Bronchial epithelial cell (primary cell): ENCODE data around the gene ADGRF4. TPM values are rescaled to one million over a fixed set of nuclear protein-coding genes. Genes with fewer than 3 reads are reported as not detected.

Experiments
- DNase-seq: peaks from one replicate; pipeline ENCODE4 v3.0.0-alpha.2; 2010; ENCODE audit warnings: low read depth
- FAIRE-seq: peaks from 2 replicates; lab custom pipeline; 2011; peaks lifted over from hg19 to GRCh38; lab: Jason Lieb, UNC
- H3K27me3 ChIP-seq: 2 replicates; pipeline ENCODE4 v1.5.1; 2011; ENCODE audit warnings: low read length; ENCODE audit not compliant: control insufficient read depth, insufficient read depth
- H3K36me3 ChIP-seq: 2 replicates; pipeline ENCODE4 v1.5.1; 2011; ENCODE audit warnings: low read length; ENCODE audit not compliant: control insufficient read depth, insufficient read depth
- H3K4me3 ChIP-seq: 2 replicates; pipeline ENCODE4 v1.5.1; 2011; ENCODE audit warnings: mild to moderate bottlenecking, low read depth, low read length, control low read depth
- total RNA-seq: library from RNA; depleted of rRNA; stranded (reverse); fragments of >200 nt; gene quantifications from 2 replicates; pipeline ENCODE4 v1.2.1, GENCODE V29; 2014
- TF ChIP-seq, protein P1 (sequence below): IDR thresholded peaks from 2 replicates; pipeline ENCODE4 v1.5.1; 2011; ENCODE audit warnings: mild to moderate bottlenecking, moderate library complexity, low read length, control low read depth, inconsistent platforms; ENCODE audit not compliant: insufficient read depth, severe bottlenecking

Gene ADGRF4
- total RNA-seq, 1 donor from 2014 or later, result 17.9 TPM

DNA sequence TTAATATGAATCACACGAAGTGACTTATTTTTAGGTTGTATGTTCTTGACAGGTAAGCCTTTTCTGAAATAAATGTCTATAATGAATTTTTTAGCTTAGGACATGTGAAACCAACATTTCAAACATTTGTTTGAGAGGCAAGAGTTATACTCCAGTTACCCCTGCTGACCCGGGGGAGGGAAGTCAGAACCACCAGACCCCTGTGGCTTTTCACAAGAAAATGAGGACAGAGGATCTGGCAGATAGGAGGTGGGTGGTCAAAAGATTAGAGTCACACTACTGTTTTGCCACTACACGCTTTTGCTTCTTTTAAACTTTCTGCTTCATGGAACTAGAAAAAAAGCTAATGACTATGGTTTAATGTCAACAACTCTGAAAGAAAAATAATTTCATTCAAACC is 27.5 kb upstream of the ADGRF4 start:
- TF ChIP-seq, protein P1, sequence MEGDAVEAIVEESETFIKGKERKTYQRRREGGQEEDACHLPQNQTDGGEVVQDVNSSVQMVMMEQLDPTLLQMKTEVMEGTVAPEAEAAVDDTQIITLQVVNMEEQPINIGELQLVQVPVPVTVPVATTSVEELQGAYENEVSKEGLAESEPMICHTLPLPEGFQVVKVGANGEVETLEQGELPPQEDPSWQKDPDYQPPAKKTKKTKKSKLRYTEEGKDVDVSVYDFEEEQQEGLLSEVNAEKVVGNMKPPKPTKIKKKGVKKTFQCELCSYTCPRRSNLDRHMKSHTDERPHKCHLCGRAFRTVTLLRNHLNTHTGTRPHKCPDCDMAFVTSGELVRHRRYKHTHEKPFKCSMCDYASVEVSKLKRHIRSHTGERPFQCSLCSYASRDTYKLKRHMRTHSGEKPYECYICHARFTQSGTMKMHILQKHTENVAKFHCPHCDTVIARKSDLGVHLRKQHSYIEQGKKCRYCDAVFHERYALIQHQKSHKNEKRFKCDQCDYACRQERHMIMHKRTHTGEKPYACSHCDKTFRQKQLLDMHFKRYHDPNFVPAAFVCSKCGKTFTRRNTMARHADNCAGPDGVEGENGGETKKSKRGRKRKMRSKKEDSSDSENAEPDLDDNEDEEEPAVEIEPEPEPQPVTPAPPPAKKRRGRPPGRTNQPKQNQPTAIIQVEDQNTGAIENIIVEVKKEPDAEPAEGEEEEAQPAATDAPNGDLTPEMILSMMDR, result no peak
- H3K27me3 ChIP-seq, result no peaks in the 10 kb centered on the region
- DNase-seq, result peak; percentile 31
- H3K36me3 ChIP-seq, result no peaks in the 10 kb centered on the region
- no peak overlapping the region for H3K4me3 ChIP-seq
- no peak for FAIRE-seq

DNA sequence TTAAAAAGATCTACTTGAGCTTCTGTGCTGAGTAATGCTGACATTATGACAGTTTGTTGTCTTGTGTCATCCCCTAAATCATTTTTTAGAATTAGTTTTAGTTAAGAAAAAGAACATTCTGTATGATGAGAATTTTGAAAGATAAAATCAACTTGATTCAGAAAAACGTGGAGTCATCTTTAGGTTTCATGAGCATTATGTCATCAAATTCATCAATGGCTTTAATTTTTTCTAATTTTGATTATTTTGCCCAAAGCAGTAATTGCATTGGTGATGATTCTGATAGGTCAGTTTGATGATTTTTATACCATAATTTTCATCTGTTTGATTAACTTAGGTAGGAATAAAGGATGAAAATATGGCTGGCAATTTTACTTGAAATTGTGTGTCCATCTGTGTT is 26.6 kb upstream of the ADGRF4 start:
- no peak for FAIRE-seq
- H3K27me3 ChIP-seq, result no peaks in the 10 kb centered on the region
- TF ChIP-seq, protein P1, result no peak
- no peak overlapping the region for H3K4me3 ChIP-seq
- H3K36me3 ChIP-seq, result no peaks in the 10 kb centered on the region
- DNase-seq, result no peak

DNA sequence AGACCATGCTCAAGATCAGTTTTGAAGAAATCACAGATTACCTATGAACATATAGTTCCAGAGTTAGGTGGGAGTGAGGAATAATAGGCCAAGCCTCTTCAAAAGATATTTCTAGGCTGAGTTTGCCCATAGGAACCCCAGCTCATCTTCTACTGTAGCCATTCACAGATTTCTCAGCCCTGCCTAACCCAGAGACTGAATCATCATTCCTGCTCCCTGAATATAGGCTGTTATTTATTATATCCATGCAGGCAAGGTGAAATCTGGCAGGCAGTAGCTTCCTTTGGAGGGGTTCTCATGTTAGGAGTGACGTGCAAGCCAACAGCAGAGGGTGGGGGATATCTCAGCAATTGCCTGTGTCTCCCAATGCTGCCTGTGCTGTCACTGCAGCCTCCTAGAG is 25.6 kb upstream of the ADGRF4 start:
- FAIRE-seq (no peak), DNase-seq (peak; percentile 52)
- H3K4me3 ChIP-seq, result no peak overlapping the region
- no peaks in the 10 kb centered on the region for H3K36me3 ChIP-seq
- TF ChIP-seq, protein P1, result no peak
- H3K27me3 ChIP-seq, result no peaks in the 10 kb centered on the region

DNA sequence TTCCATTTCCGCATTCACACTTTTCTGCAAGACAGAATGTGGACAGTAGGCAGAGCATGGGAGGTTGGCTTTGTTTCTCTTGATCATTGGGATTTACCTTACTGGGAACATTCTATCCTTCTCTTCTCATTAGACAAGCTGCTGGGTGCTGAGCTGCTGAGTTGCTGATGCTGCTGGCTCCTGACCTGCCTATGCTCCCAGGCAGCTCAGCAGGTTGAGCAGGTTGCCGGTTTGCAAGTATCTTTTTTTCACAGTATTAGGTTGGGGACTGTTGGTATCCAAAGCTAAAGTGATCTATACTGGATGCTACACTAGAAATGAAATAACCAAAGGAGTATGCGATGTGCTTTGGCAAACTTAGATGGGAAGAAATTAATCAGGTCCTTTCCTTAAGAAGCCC is 23.7 kb upstream of the ADGRF4 start:
- no peak overlapping the region for H3K4me3 ChIP-seq
- TF ChIP-seq, protein P1, result no peak
- DNase-seq (no peak), FAIRE-seq (no peak)
- no peaks in the 10 kb centered on the region for H3K36me3 ChIP-seq
- H3K27me3 ChIP-seq, result no peaks in the 10 kb centered on the region

DNA sequence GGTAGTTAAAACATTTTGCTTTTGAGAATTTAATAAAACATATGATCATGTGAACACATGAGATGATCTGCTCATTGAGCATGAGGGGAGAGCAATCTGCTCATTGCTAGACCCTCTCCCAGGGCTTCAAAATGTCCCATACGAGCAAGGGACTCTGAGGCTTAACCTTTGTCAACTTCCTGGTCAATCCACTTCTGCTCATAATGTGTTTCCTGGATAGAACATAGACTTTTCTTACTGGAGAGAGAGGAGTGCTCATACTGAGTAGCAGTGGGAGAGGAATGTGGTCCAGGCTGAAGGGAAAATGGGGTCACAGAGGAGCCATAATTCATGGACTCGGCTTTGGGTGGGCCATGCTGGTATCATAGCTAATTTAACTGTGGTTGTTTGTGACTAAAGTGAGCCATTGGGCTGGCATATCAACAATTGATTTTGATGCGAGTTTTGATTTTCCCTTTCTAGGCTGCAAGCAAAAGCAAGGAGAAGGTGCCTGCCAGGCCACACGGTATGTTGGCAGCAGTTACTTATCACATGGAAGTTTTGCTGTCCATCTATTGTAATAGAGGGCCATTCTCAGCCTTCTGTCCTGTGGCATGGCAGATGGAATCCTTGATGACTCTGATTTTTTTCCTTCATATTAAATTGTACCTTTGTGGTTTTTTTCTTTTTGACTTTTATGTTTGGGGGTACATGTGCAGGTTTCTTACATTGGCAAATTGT is 20.8 kb upstream of the ADGRF4 start:
- Histone ChIP-seq H3K36me3 (no peaks in the 10 kb centered on the region), H3K4me3 (no peak overlapping the region), H3K27me3 (no peaks in the 10 kb centered on the region)
- TF ChIP-seq, protein P1, result no peak
- no peak for DNase-seq
- FAIRE-seq, result no peak

DNA sequence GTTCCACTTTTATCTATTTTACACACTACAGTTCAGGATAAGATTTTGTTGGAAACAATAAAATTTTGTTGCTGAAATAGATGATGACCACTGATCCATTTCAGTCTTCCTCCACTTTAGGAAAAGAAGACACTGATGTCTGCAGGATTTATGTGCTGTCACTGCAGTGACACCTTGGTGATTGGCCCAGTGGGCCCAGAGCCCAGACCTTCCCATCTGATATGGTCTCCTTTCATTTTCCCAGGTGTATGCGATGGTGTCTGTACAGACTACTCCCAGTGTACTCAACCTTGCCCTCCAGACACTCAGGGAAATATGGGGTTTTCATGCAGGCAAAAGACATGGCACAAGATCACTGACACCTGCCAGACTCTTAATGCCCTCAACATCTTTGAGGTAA is 19.6 kb upstream of the ADGRF4 start:
- Histone ChIP-seq H3K4me3 (no peak overlapping the region), H3K27me3 (no peaks in the 10 kb centered on the region), H3K36me3 (no peaks in the 10 kb centered on the region)
- DNase-seq (no peak), FAIRE-seq (no peak)
- TF ChIP-seq, protein P1, result no peak
